HG03432 (cell line): ENCODE data around the gene NELL2.
"Not testable (repeated sequence)": the region's sequence is repeated elsewhere in the genome, so short reads cannot be mapped to it uniquely, and the experiment has no call there.

Experiments used
- ATAC-seq: cut with Tn5 transposase; IDR thresholded peaks from one replicate; pipeline ENCODE4 v1.9.1; 2021; ENCODE audit warnings: mild to moderate bottlenecking, moderate library complexity; ENCODE audit not compliant: unreplicated experiment

The NELL2 gene

DNA sequence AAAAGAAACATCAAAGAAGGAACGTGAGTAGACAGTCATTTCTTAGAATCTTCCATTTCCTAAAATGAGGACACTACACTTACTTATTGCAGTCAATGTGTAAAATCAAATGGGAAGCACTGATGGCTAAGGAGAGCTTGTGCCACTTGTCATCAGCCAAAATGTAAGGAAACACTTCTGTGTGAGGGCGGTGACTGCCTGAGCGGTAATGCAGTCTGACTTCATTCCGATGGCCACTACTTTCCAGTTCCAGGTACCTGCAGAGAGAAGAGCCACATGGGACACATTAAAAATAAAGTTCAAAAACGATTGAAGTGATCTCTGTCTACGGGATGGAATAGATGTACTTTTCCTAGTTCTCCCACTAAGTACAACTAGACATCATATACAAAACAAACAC lies 96.3 kb downstream of the NELL2 start:
- no peak for ATAC-seq

DNA sequence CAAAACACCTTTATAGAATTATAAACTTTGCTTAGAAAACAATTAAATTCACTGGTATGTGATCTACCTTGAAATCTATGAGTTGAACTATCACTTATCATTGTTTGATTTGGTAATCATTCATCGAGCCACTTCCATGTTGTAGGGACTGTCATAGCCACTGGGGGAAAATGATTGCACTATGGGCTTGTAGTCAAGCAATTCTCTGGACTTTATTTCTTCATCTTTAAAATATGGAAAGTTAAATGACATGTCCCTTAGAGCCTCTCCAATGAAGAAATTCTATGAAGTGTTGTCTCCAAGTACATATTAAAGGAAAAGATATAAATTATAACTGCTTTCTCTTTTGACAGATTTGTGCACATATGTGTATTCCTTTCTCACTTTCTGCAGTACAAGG lies 97.3 kb downstream of the NELL2 start:
- ATAC-seq = no peak

DNA sequence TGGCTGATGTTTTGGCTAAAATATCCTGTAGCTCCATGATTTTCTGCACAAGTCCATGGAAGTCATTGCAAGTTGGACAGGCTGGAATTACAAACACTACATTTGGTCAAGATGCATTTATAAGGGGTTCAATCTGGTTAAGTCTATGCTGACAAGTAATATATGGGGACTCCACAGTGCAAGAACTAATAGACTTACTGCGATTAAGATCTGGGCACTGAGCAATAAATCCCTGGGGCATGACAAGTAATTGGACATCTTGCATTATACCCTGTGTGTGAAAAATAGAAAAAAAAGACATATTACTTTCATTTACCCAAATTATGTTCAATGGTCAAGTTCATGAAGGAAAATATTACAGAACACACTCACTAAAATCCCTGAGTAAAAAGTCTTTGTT lies 99.1 kb downstream of the NELL2 start:
- ATAC-seq = no peak

DNA sequence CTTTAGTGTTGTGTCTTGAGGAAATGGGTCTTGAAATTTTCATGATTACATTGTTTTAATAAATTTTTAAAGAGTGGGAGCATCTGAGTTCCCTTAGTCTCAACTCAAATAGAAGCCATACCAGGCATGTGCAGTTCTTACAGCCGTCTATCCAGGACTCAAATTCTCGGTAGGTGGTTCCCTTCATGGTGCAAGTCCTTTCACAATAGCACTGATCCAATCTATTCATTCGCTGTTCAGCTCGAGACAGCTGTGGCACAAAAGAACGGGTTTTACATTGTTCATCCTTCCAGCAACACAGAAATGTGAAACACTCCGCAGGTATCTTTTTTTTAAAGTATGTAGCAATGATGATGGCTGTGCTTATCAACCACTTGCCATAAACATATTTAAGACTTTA lies 100.2 kb downstream of the NELL2 start:
- no peak for ATAC-seq

DNA sequence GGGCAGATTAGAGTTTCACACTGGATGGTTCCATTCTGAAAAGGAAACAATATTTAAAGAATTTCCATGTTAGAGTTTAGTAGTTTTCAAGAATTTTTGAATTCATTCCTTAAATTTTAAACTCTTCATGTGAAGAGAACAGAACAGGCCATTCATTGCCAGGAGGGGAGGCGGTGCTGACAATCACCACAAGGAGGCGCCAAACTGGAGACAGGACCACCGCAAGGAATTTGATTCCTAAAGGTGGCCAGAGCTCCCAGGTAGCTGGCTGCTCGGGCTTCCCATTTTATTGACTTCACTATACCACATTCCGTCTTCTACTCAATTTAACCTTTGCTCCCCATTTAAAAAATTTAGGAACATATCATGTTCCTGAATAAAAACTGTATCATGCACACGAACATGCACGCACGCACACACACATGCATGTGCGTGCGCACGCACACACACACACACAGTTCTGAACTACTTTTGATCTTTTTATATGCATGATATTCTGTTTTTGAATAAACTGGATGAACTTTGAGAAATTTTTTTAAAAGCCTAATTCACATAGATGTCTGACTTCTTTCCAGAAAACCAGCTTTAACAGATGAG lies 101.2 kb downstream of the NELL2 start:
- ATAC-seq = peak; percentile 70

DNA sequence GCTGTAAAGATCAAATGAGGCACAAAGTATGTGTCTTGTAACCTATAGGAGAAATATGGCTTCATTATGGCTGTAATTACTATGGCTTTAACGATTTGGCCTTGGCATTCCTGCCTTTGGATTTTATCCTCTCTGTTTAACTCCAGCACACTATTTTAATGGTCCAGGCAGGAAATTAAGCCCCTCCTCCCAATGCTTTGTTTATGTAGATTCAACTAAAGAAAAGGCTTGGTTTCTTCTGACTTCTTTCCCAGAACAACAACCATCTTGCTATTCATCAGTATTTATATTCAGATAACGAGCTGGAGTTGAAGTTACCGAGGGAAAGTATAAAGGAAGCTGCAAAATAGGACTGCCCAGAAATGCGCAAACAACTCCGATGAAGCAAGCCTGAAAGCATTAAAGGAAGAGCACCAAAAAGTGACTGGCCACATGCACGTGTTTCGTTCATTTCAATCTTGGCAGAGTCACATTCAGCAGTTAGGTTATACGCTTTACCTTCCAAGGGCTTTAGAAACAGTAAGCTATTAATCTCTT lies 104.6 kb downstream of the NELL2 start:
- no peak for ATAC-seq

DNA sequence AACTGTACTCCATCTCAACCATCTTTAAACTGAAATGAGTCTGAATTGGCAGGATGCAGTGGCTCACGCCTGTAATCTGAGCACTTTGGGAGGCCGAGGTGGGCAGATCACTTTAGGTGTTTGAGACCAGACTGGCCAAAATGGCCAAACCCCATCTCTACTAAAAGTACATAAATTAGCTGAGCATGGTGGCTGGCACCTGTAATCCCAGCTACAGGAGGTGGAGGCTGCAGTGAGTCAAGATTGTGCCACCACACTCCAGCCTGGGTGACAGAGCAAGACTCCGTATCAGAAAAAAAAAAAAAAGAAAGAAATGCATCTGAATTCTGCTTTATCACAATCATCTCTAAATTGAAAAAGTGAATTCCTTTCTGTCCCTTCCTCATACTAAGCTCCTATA lies 110.3 kb downstream of the NELL2 start:
- no peak for ATAC-seq

DNA sequence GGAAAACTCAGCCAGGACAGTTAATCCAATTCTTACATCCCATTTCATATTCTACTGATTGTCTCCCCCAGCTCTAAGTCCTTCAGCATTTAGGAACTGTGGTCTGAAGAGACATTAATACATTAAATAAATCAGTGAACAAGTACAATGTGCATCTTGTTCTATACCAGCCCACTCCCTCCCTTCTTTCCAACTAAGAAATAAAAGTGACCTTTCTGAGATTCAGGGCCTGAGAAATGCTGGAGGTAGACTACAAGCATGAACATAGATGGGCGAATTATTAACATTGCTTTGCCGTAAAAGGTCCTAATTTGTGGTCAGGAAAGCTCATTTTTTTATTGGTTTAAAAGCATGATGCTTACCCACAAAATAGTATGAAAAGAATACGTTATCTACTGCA lies 113.1 kb downstream of the NELL2 start:
- no peak for ATAC-seq

DNA sequence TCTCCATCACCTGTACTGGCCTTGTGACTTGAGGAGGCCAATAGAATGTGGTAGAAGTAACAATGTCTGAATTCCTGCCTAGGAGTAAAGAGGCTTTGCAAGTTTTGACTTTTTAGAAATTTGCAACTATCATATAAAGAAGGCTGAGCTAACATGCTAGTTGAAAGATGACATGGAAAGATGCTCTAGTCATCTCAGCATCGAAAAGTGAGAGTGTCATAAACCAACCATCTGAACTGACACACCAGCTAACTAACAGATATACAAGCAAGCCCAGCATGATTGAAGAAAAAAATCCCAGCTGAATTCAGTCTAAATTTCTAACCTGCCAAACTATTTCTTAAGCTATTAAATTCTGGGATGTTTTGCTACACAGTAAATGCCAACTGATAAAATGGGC lies 116.8 kb downstream of the NELL2 start:
- ATAC-seq = no peak

DNA sequence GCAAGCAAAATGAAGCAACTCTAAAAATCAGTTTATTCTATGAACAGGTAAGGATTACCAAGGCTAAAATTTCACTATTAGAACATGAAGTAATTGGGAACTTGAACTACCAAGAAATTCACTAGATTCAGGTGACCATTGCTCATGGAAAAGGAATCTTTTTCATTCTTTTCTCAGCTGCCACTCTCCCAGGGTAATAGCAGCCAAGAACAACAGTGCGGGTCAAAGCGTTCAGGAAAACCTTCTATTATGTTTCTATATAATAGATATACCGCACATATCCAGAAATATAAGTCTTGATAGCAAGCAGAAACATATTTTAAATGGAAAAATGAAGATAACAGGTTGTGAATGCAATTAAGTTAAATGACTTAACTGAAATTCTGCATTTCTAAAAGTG lies 125.6 kb downstream of the NELL2 start:
- no peak for ATAC-seq

DNA sequence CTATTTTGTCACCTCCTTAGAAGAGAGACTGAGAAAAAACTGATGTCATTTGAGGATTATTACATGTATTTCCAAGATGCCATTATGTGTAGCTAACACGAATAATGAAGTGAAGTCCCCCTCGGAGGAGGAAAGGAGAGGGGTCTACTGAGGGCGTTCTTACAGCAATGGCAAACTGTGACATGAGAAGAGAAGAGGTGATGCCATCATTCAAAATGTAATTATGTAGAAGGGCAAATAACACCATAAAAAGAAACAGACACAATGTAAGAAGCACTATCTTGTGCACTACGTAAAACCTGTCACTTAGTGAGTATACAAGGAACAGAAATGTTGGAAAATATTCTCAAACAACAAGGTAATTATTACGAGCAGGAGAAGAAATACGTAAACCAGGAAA lies 126.5 kb downstream of the NELL2 start:
- no peak for ATAC-seq

DNA sequence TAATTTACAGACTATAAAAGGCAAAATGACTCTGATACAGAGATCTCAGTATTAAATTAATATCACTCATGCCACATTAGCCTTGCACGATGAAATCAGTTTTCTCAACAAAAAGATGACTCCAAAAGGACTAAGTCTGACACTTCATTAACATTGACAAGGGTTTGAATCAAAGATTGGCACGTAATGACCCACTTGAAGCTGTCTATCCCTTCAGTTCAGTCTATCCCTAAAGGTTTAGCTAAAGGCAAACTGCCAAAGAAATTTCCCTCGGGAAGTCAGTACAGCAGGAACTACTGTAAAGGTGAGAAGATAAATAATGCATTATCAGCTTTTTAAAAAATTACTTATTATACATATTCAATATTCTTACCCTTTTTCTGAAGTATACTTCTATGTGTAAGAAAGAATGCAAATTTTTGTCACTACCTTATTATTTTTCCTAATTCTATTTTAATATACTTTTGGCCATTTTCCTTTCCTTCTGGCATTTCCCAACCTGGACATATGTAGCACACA lies 127.1 kb downstream of the NELL2 start:
- ATAC-seq = no peak

DNA sequence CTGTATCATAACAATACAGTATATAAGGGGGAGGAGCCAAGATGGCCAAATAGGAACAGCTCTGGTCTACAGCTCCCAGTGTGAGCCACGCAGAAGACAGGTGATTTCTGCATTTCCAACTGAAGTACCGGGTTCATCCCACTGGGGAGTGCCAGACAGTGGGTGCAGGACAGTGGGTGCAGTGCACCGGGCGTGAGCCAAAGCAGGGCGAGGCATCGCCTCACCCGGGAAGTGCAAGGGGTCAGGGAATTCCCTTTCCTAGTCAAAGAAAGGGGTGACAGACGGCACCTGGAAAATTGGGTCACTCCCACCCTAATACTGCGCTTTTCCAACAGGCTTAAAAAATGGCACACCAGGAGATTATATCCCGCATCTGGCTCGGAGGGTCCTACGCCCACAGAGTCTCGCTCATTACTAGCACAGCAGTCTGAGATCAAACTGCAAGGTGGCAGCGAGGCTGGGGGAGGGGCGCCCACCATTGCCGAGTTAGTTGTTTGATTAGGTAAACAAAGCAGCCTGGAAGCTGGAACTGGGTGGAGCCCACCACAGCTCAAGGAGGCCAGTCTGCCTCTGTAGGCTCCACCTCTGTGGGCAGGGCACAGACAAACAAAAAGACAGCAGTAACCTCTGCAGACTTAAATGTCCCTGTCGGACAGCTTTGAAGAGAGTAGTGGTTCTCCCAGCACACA lies 134.7 kb downstream of the NELL2 start:
- ATAC-seq = not testable (repeated sequence)

DNA sequence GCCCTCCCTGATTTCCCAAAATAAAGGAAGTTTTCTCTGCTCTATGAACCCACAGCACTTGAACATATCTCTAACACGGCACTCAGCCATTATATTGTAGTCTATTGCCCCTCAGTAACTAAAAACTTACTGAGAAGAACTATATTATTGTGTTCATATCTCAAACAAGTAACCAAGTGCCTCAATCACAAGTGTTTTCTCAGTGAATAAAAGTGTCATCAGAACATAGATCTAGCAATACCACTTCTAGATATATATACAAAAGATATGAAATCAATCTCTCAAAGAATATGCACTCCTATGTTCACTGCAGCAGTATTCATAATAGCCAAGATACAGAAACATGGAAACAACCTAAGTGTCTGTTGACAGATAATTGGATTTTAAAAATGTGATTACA lies 138.1 kb downstream of the NELL2 start:
- ATAC-seq = no peak

DNA sequence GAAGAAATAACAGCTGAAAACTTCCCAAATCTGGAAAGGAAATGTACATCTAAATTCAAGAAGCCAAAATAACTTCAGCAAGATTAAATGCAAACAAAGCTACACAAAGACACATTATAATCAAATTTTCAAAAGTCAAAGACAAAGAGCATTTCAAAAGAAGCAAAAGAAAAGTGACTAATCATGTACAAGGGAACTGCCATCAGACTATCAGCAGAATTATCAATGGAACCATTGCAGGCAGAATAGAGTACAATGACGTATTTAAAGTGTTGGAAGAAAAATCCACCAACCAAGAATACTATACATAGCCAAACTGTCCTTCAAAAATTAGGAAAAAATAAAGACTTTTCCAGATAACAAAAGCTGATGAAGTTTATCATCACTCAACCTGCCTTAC lies 147.5 kb downstream of the NELL2 start:
- ATAC-seq = no peak

DNA sequence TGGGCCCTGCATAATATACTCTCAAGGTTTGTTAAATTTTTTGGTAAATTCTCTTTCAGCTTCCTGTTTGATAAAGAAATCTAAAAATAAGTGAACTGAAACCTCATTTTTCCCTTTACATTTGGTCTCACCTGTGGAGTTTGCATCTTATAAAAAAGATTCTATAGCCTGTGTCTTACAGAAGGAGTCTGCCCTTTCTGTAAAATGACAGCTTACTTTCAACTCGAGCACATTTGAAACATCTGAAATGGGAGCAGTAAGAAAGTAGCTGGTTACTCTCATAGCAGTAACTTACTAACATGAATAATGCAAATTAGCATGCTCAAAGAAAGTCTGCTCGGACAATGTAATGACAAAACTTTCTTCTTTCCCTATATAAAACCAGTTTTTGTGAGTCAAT lies 155.8 kb downstream of the NELL2 start:
- no peak for ATAC-seq

DNA sequence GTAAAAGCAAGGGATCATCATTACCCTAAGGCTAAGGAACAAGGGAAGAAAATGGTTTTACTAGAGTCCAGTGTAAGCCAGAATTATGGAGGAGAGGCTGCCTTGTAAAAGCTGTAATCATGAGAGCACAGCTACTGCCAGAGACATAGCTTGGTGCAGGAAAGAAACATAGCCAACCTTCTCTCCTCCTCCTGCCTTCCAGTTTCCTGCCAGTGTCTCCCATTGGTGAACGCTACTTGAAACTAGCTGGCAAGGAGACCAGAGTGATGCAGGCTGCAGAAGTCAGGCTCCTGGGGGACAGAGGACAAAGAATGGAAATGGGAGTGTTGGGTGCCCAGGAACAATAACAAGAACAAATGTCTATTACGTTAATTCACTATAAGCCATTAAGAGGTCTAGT lies 158.5 kb downstream of the NELL2 start:
- no peak for ATAC-seq

DNA sequence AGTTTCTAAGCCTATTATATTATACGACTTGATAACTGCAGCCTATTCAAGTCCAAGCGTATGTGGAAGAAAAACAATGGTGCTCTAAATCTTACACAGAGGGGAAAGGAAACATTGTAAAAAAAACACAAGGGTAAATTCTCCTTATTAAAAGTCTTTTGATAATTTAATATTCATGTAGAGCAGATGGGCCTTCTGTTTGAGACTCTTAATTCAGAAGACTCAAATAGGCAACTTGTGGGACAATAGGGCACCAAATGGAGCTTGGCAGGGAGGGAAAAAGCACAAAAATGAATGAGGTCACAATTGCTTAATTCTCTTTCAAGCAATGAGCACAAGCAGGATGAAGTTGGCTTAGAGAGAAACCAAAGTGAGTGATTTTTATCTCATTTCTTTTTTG lies 159.4 kb downstream of the NELL2 start:
- ATAC-seq = no peak

DNA sequence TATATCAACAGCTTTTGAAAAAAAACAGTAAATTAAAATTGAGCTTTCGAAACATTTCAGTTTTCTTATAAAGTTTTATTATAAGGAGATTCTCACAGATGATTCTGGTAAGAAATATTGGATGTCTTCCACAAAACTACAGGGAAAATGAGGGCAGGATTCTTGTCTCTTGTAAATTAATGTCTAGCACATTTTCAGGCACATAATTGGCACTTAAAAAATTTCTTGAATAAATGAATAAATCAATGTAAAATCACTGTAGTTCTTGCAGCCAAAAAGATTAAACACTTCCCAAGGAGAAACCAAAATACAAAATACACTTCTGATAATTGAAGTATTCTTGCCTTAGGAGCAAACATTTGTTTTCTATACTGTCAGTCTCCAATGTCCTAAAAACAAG lies 164.4 kb downstream of the NELL2 start:
- ATAC-seq = no peak

DNA sequence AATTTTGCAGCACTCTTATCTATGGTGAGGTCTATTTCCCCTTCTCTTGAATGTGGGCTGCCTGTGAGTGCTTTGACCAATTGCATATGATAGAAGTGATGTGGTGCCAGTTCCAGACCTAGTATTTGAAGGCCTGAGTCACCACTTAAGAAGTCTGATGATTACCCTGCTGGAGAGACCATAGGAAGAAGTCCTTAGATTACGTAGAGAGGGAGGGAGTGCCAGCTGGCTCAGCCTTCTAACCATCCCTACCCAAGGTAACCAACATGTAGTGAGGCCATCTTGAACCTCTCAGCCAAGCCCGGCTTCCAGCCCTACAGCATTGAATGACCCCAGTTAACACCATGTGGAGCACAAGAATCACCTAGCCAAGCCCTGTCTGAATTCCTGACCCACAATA lies 166.9 kb downstream of the NELL2 start:
- ATAC-seq = no peak

DNA sequence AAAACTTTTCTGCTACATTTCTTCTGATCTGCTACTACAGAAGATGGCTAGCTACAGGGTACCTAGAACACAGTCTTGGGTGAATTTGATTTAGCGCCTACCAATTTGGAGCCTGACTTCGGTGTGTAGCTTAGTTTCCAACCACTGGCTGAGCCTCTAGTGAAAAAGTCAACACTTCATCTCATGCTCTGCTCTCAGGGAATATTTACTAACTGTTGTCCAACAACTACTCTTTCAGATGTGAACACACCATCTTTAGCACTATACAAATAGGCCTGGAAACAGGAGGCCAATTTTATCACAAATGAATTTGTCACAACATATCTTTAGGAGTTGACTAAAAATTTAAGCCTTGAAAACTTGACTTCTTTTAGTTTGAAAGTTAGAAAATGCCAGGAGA lies 167.9 kb downstream of the NELL2 start:
- no peak for ATAC-seq

DNA sequence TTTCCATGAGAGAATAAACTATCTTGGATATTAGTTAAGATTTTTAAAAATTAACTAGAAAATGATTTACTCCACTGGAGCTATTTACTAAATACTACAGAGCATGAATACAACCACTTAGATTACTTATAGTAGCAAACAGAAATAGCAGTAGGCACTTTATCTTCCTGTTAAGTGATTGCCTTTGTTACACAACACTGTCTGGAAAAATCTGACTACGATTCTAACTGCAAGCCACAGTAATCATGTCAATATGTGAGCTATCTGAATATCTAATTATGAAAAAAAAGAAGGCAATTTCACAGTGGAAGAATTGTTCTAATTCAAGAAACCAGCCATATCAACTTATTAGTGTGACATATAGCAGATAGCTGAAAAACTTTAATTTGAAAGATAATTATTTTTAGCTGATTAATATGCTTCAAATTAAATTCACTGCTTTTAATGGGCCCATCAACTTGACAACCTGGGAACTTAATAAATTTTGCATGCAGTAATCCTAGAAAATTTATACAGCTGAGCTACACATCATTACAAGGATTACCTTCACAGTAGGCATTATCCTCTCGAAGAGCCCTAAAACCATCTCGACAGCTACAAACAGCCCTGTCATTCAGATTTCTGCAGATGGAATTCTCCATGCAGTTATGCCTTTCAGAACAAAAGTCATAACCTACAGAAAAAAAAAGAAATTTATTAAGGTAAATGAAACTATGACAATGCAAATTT lies 172.8 kb downstream of the NELL2 start:
- no peak for ATAC-seq
